BLaER1 (cell line): ENCODE results near the gene TEKT4.
"Not testable (repeated sequence)": the region's sequence is repeated elsewhere in the genome, so short reads cannot be mapped to it uniquely, and the experiment has no call there.

Source experiments
- H3K27ac ChIP-seq: shearing (Covaris generic); formaldehyde crosslinking; 2 replicates; pipeline ENCODE4 v1.8.1; 2022
- H3K27me3 ChIP-seq: shearing (Covaris generic); formaldehyde crosslinking; 2 replicates; pipeline ENCODE4 v1.8.1; 2022
- H3K36me3 ChIP-seq: shearing (Covaris generic); formaldehyde crosslinking; 2 replicates; pipeline ENCODE4 v1.8.1; 2022
- H3K4me1 ChIP-seq: shearing (Covaris generic); formaldehyde crosslinking; 2 replicates; pipeline ENCODE4 v1.8.1; 2022
- H3K4me2 ChIP-seq: shearing (Covaris generic); formaldehyde crosslinking; 2 replicates; pipeline ENCODE4 v1.8.1; 2022
- H3K4me3 ChIP-seq: shearing (Covaris generic); formaldehyde crosslinking; 2 replicates; pipeline ENCODE4 v1.8.1; 2022
- H3K9ac ChIP-seq: shearing (Covaris generic); formaldehyde crosslinking; 2 replicates; pipeline ENCODE4 v1.8.1; 2022
- H3K9me3 ChIP-seq: shearing (Covaris generic); formaldehyde crosslinking; 2 replicates; pipeline ENCODE4 v1.8.1; 2022
- H4K20me1 ChIP-seq: shearing (Covaris generic); formaldehyde crosslinking; 2 replicates; pipeline ENCODE4 v1.8.1; 2022
- Cebpa-rat ChIP-seq: shearing (Covaris generic); IDR thresholded peaks from 2 replicates; pipeline ENCODE4 v1.8.1; 2022

The TEKT4 gene

GRCh38 chr2:94923196-94923595 is 52.0 kb downstream of the TEKT4 start:
- Histone ChIP-seq H3K36me3 (no peaks in the 10 kb centered on the region), H3K9me3 (no peaks in the 10 kb centered on the region), H3K4me3 (no peak overlapping the region), H4K20me1 (no peaks in the 10 kb centered on the region), H3K4me1 (no peaks in the 10 kb centered on the region), H3K27me3 (no peaks in the 10 kb centered on the region), H3K27ac (no peak overlapping the region), H3K9ac (no peak overlapping the region), H3K4me2 (no peak overlapping the region)
- no peak for TF ChIP-seq Cebpa-rat

- H3K4me1 ChIP-seq, H3K9ac ChIP-seq, H3K4me3 ChIP-seq, H3K36me3 ChIP-seq, H3K4me2 ChIP-seq, H4K20me1 ChIP-seq, H3K27ac ChIP-seq, H3K9me3 ChIP-seq, H3K27me3 ChIP-seq: not testable (repeated sequence)
Measured at GRCh38 chr2:94924999-94925398, 53.8 kb downstream of the TEKT4 start.
